ENCODE data around the gene ADGRB3. TPM values are rescaled to one million over a fixed set of nuclear protein-coding genes. Genes with fewer than 3 reads are reported as not detected.

ADGRB3 gene
- total RNA-seq, 1 donor from 2014 or later = 0.92 TPM

DNA sequence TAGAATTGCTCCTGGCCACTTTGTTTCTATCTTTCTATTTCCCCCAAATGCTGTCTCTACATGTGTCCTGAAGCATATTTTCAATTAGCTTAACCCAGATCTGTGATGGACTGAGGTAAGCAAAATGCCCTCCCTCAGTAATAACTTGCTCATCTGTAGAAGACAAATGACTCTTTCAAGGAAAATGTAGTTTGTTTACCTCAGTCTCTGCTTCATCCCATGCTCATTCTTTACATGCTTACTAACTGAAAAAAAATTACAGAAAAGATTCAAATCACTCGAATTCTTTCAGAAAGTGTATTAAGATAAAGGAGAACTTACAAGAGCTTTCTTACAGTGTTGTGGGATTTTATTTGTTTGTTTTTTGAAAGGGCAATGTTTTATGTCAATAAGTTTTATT, 630.6 kb downstream of the ADGRB3 start:
- H3K27me3 ChIP-seq (ENCODE audit: control insufficient read depth, insufficient read depth, low read length) = no peaks in the 10 kb centered on the region
- H3K36me3 ChIP-seq (ENCODE audit: control insufficient read depth, insufficient read depth, low read length) = no peaks in the 10 kb centered on the region
- TF ChIP-seq, protein P1, sequence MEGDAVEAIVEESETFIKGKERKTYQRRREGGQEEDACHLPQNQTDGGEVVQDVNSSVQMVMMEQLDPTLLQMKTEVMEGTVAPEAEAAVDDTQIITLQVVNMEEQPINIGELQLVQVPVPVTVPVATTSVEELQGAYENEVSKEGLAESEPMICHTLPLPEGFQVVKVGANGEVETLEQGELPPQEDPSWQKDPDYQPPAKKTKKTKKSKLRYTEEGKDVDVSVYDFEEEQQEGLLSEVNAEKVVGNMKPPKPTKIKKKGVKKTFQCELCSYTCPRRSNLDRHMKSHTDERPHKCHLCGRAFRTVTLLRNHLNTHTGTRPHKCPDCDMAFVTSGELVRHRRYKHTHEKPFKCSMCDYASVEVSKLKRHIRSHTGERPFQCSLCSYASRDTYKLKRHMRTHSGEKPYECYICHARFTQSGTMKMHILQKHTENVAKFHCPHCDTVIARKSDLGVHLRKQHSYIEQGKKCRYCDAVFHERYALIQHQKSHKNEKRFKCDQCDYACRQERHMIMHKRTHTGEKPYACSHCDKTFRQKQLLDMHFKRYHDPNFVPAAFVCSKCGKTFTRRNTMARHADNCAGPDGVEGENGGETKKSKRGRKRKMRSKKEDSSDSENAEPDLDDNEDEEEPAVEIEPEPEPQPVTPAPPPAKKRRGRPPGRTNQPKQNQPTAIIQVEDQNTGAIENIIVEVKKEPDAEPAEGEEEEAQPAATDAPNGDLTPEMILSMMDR (IDR thresholded peaks at IDR 0.05; ENCODE audit: insufficient read depth, low read length, poor library complexity, severe bottlenecking) = no peak
- no peak for DNase-seq (ENCODE audit: low read depth)
- H3K4me3 ChIP-seq (ENCODE audit: low read depth, low read length) = no peak overlapping the region

- Histone ChIP-seq H3K27me3 (ENCODE audit: control insufficient read depth, insufficient read depth, low read length) (no peaks in the 10 kb centered on the region), H3K36me3 (ENCODE audit: control insufficient read depth, insufficient read depth, low read length) (no peaks in the 10 kb centered on the region), H3K4me3 (ENCODE audit: low read depth, low read length) (no peak overlapping the region)
- TF ChIP-seq, protein P1 (IDR thresholded peaks at IDR 0.05; ENCODE audit: insufficient read depth, low read length, poor library complexity, severe bottlenecking) = no peak
- no peak for DNase-seq (ENCODE audit: low read depth)
Measured at GRCh38 chr6:69276204-69276603, 641.1 kb downstream of the ADGRB3 start.

DNA sequence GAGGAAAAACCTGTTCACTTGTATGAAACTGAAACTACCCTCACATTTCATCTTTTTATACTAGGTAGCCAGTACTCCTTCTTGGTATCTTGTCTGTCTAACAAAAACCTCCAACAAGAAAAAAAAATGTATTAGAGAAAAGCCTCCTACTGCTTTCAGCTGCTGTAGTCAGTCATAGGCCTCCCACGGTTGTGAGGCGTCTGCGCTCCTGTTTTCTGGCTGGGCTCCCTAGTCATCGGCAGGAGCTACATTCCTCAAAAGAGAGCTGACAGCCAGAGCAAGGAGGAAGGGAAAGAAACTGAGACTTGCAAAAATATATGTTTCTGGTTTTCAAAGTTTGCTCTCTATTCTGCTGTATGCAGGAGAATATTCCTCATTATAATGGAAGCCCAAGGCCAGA, 644.7 kb downstream of the ADGRB3 start:
- TF ChIP-seq, protein P1 (IDR thresholded peaks at IDR 0.05; ENCODE audit: insufficient read depth, low read length, poor library complexity, severe bottlenecking) = no peak
- H3K36me3 ChIP-seq (ENCODE audit: control insufficient read depth, insufficient read depth, low read length) = no peaks in the 10 kb centered on the region
- no peak overlapping the region for H3K4me3 ChIP-seq (ENCODE audit: low read depth, low read length)
- H3K27me3 ChIP-seq (ENCODE audit: control insufficient read depth, insufficient read depth, low read length) = no peaks in the 10 kb centered on the region
- DNase-seq (ENCODE audit: low read depth) = no peak

DNA sequence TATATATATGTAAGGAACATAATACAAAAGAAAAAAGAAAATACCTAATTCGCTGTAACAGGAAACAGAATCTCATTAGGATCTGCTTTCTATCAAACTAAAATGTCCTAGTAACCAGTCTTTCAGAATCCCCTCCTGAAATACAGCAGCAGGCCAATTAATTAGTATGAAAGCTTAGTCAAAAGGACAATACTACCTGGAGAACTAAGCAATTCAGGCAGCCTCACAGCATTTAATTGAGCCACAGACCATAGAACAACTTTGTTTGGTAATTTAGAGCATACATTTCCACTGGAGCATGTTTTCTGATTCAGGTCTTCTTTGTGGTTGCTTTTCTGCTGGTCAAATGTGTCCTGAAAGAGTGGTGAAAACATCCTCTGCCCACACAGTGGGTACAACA, 645.8 kb downstream of the ADGRB3 start:
- Histone ChIP-seq H3K4me3 (ENCODE audit: low read depth, low read length) (no peak overlapping the region), H3K27me3 (ENCODE audit: control insufficient read depth, insufficient read depth, low read length) (no peaks in the 10 kb centered on the region), H3K36me3 (ENCODE audit: control insufficient read depth, insufficient read depth, low read length) (no peaks in the 10 kb centered on the region)
- no peak for DNase-seq (ENCODE audit: low read depth)
- TF ChIP-seq, protein P1 (IDR thresholded peaks at IDR 0.05; ENCODE audit: insufficient read depth, low read length, poor library complexity, severe bottlenecking) = no peak

DNA sequence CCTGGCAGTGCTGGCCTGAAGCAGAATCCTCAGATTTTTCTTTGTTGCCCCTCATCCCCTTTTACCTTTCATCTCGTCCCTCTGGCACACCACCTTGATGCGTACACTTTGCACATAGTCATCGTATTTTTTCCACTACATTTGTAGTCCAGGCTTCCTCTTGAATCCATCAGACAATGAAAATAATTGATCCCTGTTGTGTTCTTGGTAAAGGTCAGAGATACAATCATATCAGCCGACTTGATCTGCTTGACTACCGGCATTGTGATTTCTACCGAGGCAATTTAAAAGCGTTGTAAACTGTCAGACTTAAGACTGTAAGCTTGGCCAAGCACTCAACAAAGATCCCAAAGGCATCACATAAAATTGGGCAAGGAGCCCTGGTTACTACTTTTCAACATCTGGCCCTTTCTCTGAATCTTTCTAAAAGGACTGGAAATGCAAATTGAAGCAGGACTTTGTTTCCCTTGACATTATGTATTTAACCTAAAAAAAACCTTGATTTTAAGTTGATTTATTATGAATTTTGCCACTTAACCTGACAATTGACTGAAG, 649.2 kb downstream of the ADGRB3 start:
- Histone ChIP-seq H3K4me3 (ENCODE audit: low read depth, low read length) (no peak overlapping the region), H3K27me3 (ENCODE audit: control insufficient read depth, insufficient read depth, low read length) (no peaks in the 10 kb centered on the region), H3K36me3 (ENCODE audit: control insufficient read depth, insufficient read depth, low read length) (no peaks in the 10 kb centered on the region)
- no peak for DNase-seq (ENCODE audit: low read depth)
- TF ChIP-seq, protein P1 (IDR thresholded peaks at IDR 0.05; ENCODE audit: insufficient read depth, low read length, poor library complexity, severe bottlenecking) = no peak

DNA sequence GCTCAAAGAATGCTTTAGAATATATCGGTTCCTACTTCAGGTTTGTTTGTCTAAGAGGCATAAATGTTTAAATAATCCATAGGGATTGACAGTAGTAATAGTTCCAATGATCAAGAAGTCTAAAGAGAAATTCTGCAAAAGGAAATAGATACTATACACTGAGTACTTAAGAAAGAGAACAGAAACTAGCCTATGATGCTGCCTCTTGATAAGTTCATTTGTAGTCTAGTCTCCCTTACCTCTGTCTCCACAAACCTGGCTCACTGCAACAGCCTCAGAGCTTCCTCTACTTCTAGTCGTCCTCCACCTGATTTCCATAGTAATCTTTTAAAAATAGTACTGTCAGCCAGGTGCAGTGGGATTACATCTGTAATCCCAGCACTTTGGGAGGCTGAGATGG, 650.0 kb downstream of the ADGRB3 start:
- Histone ChIP-seq H3K27me3 (ENCODE audit: control insufficient read depth, insufficient read depth, low read length) (no peaks in the 10 kb centered on the region), H3K36me3 (ENCODE audit: control insufficient read depth, insufficient read depth, low read length) (no peaks in the 10 kb centered on the region), H3K4me3 (ENCODE audit: low read depth, low read length) (no peak overlapping the region)
- TF ChIP-seq, protein P1 (IDR thresholded peaks at IDR 0.05; ENCODE audit: insufficient read depth, low read length, poor library complexity, severe bottlenecking) = no peak
- no peak for DNase-seq (ENCODE audit: low read depth)

Data from kidney epithelial cell (primary cell).